ENCODE data around the gene DLGAP1.

- TF ChIP-seq YY1 (IDR thresholded peaks at IDR 0.05; ENCODE audit: insufficient read depth, insufficient read length) (no peak), SUZ12 (IDR thresholded peaks at IDR 0.05; ENCODE audit: extremely low read depth, insufficient read depth, insufficient read length) (no peak), ZNF274 (IDR thresholded peaks at IDR 0.05; ENCODE audit: low read depth, low read length) (no peak)
Measured at GRCh38 chr18:4181086-4181485, 274.0 kb downstream of the DLGAP1 start.
